Measurements from ENCODE around the gene CD40.

The CD40 gene

GRCh38 chr20:46121184-46121930 is 3.2 kb downstream of the CD40 start:
- Histone ChIP-seq H2AFZ (ENCODE audit: low read depth, low read length) (no peak overlapping the region), H3K36me3 (ENCODE audit: insufficient read depth, low read length) (no peaks in the 10 kb centered on the region), H3K27me3 (ENCODE audit: insufficient read depth, low read length) (peaks cover 41% of the 10 kb centered on the region), H3K4me3 (ENCODE audit: low read length) (no peak overlapping the region), H3K4me1 (ENCODE audit: insufficient read depth, low read length) (no peaks in the 10 kb centered on the region), H3K9me3 (ENCODE audit: low read length) (no peaks in the 10 kb centered on the region)

DNA sequence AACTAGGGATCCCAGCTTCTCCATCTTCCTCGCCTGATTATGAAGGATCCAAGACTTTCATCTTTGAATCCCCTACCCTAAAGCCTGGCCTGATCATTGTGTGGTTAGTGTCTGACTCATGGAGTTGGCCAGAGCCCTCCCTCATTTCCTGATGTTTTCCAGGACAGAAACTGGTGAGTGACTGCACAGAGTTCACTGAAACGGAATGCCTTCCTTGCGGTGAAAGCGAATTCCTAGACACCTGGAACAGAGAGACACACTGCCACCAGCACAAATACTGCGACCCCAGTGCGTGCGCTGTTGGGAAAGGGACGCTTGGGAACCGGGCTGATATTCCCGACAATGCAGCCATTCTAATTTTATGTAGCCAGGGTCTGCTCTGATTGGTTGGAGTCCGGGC is 4.0 kb downstream of the CD40 start:
- Histone ChIP-seq H3K4me1 (ENCODE audit: insufficient read depth, low read length) (no peaks in the 10 kb centered on the region), H3K27me3 (ENCODE audit: insufficient read depth, low read length) (peaks cover 41% of the 10 kb centered on the region), H3K9me3 (ENCODE audit: low read length) (no peaks in the 10 kb centered on the region), H3K36me3 (ENCODE audit: insufficient read depth, low read length) (no peaks in the 10 kb centered on the region), H3K4me3 (ENCODE audit: low read length) (no peak overlapping the region), H2AFZ (ENCODE audit: low read depth, low read length) (no peak overlapping the region)

GRCh38 chr20:46122516-46123481 is 4.7 kb downstream of the CD40 start:
- no peaks in the 10 kb centered on the region for H3K4me1 ChIP-seq (ENCODE audit: insufficient read depth, low read length)
- H2AFZ ChIP-seq (ENCODE audit: low read depth, low read length), result no peak overlapping the region
- H3K36me3 ChIP-seq (ENCODE audit: insufficient read depth, low read length), result no peaks in the 10 kb centered on the region
- H3K9me3 ChIP-seq (ENCODE audit: low read length), result no peaks in the 10 kb centered on the region
- no peak overlapping the region for H3K4me3 ChIP-seq (ENCODE audit: low read length)
- peaks cover 41% of the 10 kb centered on the region for H3K27me3 ChIP-seq (ENCODE audit: insufficient read depth, low read length)

DNA sequence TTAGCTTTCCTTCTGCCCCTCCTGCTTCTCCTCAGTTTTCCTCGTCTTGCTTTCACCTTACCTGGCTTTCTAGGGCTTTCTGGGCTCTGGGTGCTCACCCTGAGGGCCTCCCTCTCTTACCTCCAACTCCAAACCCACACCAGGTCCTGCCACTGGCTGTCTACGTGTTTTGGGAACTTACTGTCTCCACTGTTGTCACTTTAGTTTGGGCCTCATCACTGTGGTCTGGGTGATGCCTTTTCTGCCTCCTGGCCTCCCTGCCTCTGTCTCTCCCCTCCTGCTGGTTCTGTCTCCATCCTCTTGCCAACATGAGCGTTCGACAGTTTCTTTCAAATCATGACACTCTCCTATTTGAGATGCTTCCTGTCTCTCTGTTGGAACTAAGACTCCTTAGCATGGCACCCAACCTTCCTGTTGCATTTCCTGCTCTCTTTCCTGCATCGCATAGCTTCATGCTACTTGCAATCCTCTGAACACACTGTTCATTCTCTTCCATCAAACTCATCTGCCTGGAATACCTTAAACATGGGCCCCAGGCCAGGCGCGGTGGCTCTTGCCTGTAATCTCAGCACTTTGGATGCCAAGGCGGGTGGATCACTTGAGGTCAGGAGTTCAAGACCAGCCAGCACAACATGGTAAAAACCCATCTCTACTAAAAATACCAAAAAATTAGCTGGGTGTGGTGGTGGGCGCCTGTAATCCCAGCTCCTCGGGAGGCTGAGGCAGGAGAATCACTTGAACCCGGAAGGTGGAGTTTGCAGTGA is 5.5 kb downstream of the CD40 start:
- no peaks in the 10 kb centered on the region for H3K4me1 ChIP-seq (ENCODE audit: insufficient read depth, low read length)
- H2AFZ ChIP-seq (ENCODE audit: low read depth, low read length), result no peak overlapping the region
- no peaks in the 10 kb centered on the region for H3K9me3 ChIP-seq (ENCODE audit: low read length)
- H3K36me3 ChIP-seq (ENCODE audit: insufficient read depth, low read length), result no peaks in the 10 kb centered on the region
- no peak overlapping the region for H3K4me3 ChIP-seq (ENCODE audit: low read length)
- H3K27me3 ChIP-seq (ENCODE audit: insufficient read depth, low read length), result peaks cover 36% of the 10 kb centered on the region

GRCh38 chr20:46126440-46127056 is 8.4 kb downstream of the CD40 start:
- peaks cover 27% of the 10 kb centered on the region for H3K27me3 ChIP-seq (ENCODE audit: insufficient read depth, low read length)
- no peak overlapping the region for H2AFZ ChIP-seq (ENCODE audit: low read depth, low read length)
- H3K4me3 ChIP-seq (ENCODE audit: low read length), result no peak overlapping the region
- H3K4me1 ChIP-seq (ENCODE audit: insufficient read depth, low read length), result no peaks in the 10 kb centered on the region
- H3K36me3 ChIP-seq (ENCODE audit: insufficient read depth, low read length), result no peaks in the 10 kb centered on the region
- no peaks in the 10 kb centered on the region for H3K9me3 ChIP-seq (ENCODE audit: low read length)

GRCh38 chr20:46127396-46128010 is 9.4 kb downstream of the CD40 start:
- Histone ChIP-seq H3K4me3 (ENCODE audit: low read length) (no peak overlapping the region), H3K9me3 (ENCODE audit: low read length) (no peaks in the 10 kb centered on the region), H3K27me3 (ENCODE audit: insufficient read depth, low read length) (peaks cover 25% of the 10 kb centered on the region), H3K36me3 (ENCODE audit: insufficient read depth, low read length) (no peaks in the 10 kb centered on the region), H2AFZ (ENCODE audit: low read depth, low read length) (no peak overlapping the region), H3K4me1 (ENCODE audit: insufficient read depth, low read length) (no peaks in the 10 kb centered on the region)

DNA sequence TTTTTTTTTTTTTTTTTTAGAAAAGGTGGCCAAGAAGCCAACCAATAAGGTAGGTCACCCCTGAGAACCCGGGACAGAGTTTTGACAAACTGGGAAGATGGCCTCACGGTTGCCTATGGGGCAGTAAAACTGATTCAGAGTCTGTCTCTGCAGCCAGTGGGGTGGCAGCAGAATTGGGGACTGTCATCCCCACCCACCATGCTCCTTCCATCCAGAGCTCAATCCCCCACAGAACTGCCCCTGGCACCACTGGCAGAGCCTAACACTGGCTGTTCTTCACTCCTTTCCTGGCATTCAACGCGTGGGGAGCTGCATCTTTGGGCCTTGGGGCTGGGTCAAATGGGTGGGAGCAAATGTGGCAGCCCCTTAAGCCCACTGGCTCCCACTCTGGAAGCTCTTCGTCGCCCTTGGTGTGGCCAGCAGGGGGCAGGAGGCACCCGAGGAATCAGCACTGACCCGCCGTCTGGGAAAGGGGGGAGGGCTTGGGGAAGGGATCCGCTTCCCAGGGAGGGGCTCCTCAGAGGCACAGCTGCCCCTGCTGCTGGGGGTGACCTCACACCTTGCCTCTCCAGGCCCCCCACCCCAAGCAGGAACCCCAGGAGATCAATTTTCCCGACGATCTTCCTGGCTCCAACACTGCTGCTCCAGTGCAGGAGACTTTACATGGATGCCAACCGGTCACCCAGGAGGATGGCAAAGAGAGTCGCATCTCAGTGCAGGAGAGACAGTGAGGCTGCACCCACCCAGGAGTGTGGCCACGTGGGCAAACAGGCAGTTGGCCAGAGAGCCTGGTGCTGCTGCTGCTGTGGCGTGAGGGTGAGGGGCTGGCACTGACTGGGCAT is 10.4 kb downstream of the CD40 start:
- peaks cover 18% of the 10 kb centered on the region for H3K27me3 ChIP-seq (ENCODE audit: insufficient read depth, low read length)
- no peaks in the 10 kb centered on the region for H3K9me3 ChIP-seq (ENCODE audit: low read length)
- no peaks in the 10 kb centered on the region for H3K36me3 ChIP-seq (ENCODE audit: insufficient read depth, low read length)
- H3K4me1 ChIP-seq (ENCODE audit: insufficient read depth, low read length), result no peaks in the 10 kb centered on the region
- no peak overlapping the region for H2AFZ ChIP-seq (ENCODE audit: low read depth, low read length)
- no peak overlapping the region for H3K4me3 ChIP-seq (ENCODE audit: low read length)

DNA sequence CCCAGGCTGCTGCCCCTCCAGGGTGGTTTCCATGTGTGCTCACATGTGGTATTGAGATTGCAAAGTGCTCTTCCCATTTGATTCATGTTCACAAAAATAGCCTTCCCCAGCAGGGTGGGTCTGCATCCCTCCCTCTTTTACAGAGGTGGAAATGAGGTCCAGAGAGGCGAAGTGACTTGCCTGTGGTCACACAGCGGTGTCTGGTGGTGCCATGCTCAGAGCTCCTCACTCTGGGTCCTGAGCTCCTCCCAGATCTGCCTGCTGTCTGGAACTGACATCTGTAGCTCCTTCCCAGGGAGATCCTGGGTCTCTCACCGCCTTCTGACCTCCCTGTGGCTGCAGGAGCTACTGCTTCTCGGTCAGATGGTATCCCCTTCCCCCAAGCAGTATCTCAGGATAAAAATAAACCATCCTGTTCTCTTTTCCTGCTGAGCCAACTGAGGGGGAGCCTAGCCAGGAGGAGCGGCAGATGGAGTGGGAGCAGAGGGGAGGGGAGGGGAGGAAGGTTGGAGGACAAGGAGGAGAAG is 11.9 kb downstream of the CD40 start:
- no peaks in the 10 kb centered on the region for H3K9me3 ChIP-seq (ENCODE audit: low read length)
- H3K36me3 ChIP-seq (ENCODE audit: insufficient read depth, low read length), result no peaks in the 10 kb centered on the region
- no peak overlapping the region for H2AFZ ChIP-seq (ENCODE audit: low read depth, low read length)
- H3K4me3 ChIP-seq (ENCODE audit: low read length), result no peak overlapping the region
- H3K27me3 ChIP-seq (ENCODE audit: insufficient read depth, low read length), result peaks cover 20% of the 10 kb centered on the region
- H3K4me1 ChIP-seq (ENCODE audit: insufficient read depth, low read length), result no peaks in the 10 kb centered on the region

DNA sequence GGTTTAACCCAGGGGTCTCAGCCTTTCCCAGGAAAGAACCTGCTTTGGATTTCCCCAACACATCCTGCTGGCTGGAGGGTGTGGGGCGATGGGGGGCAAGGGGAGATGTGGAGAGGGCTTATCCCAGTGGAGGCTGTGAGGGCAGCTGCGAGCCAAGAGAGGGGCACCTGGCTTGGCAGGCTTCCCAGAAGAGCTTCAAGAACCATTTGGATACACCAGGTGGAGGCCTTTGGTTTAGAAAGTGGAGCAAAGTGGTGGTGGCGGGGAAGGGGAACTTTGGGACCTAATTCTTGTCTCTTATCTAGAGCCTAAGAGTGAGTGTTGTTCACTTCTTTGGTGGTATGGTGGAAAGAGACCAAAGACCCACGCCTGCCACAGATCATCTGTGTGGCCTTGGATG is 12.4 kb downstream of the CD40 start:
- peaks cover 20% of the 10 kb centered on the region for H3K27me3 ChIP-seq (ENCODE audit: insufficient read depth, low read length)
- H3K36me3 ChIP-seq (ENCODE audit: insufficient read depth, low read length), result no peaks in the 10 kb centered on the region
- H3K4me3 ChIP-seq (ENCODE audit: low read length), result no peak overlapping the region
- no peaks in the 10 kb centered on the region for H3K9me3 ChIP-seq (ENCODE audit: low read length)
- H3K4me1 ChIP-seq (ENCODE audit: insufficient read depth, low read length), result peaks cover under 1% of the 10 kb centered on the region
- no peak overlapping the region for H2AFZ ChIP-seq (ENCODE audit: low read depth, low read length)

- H3K27me3 ChIP-seq (ENCODE audit: insufficient read depth, low read length), result peaks cover 20% of the 10 kb centered on the region
- peaks cover 9% of the 10 kb centered on the region for H3K4me1 ChIP-seq (ENCODE audit: insufficient read depth, low read length)
- no peak overlapping the region for H3K4me3 ChIP-seq (ENCODE audit: low read length)
- no peaks in the 10 kb centered on the region for H3K36me3 ChIP-seq (ENCODE audit: insufficient read depth, low read length)
- no peak overlapping the region for H2AFZ ChIP-seq (ENCODE audit: low read depth, low read length)
- no peaks in the 10 kb centered on the region for H3K9me3 ChIP-seq (ENCODE audit: low read length)
Observed at GRCh38 chr20:46131396-46131795, 13.3 kb downstream of the CD40 start.

DNA sequence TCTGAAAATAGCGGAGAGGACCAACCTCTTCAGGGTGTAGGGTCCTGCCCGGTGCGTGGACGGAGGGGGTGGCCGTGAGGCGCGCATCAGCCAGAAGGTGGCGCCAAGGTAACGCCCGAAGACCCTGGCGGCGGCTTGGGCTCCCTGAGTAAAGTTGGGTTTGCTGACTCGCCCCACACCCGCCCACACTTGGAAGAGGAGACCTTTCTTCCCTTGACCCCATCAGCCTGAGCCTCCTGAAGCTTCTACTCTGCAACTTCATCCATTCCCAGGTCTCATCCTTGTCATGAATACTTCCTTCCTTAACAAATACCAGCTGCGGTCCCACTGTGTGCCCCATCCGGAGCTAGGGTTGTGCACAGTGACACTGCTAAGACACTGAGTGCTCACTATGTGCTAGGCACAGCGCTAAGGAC is 14.6 kb downstream of the CD40 start:
- no peaks in the 10 kb centered on the region for H3K9me3 ChIP-seq (ENCODE audit: low read length)

More for the DNA sequence above, 14.6 kb downstream of the CD40 start:
- Histone ChIP-seq H2AFZ (ENCODE audit: low read depth, low read length) (no peak overlapping the region), H3K36me3 (ENCODE audit: insufficient read depth, low read length) (no peaks in the 10 kb centered on the region), H3K27me3 (ENCODE audit: insufficient read depth, low read length) (peaks cover 18% of the 10 kb centered on the region), H3K4me1 (ENCODE audit: insufficient read depth, low read length) (peaks cover 12% of the 10 kb centered on the region), H3K4me3 (ENCODE audit: low read length) (no peak overlapping the region)
